OCI-LY3 (cell line): ENCODE measurements around the gene ATP13A2.

Experiments used
- H2AFZ ChIP-seq: fragments of 200-600, 300-600 bp; shearing (Covaris generic); 2 replicates; pipeline ENCODE4 v1.6.0; 2014; ENCODE audit warnings: antibody characterized with exemption, low read depth, low read length
- H3K27ac ChIP-seq: fragments of 200-600, 300-600 bp; sonication (generic); 2 replicates; pipeline ENCODE4 v1.5.1; 2014; ENCODE audit warnings: mild to moderate bottlenecking, low read length, moderate library complexity, mixed read lengths
- H3K27me3 ChIP-seq: fragments of 200-600, 300-600 bp; sonication (generic); 2 replicates; pipeline ENCODE4 v1.6.1; 2014; ENCODE audit warnings: low read depth, low read length, mixed read lengths
- H3K36me3 ChIP-seq: fragments of 200-600, 300-600 bp; sonication (generic); replicated peaks from 2 replicates; pipeline ENCODE3; 2014; ENCODE audit warnings: low read depth, low read length, mixed read lengths
- H3K4me1 ChIP-seq: fragments of 300-600, 200-600 bp; sonication (generic); 2 replicates; pipeline ENCODE4 v1.6.1; 2014; ENCODE audit warnings: low read length, mixed read lengths
- H3K4me2 ChIP-seq: fragments of 200-600, 300-600 bp; sonication (generic); 2 replicates; pipeline ENCODE4 v1.6.1; 2014; ENCODE audit warnings: low read length, mixed read lengths
- H3K4me3 ChIP-seq: fragments of 300-600, 200-600 bp; sonication (generic); 2 replicates; pipeline ENCODE4 v1.5.1; 2014; ENCODE audit warnings: antibody characterized with exemption, mild to moderate bottlenecking, low read length, moderate library complexity
- H3K79me2 ChIP-seq: fragments of 300-600, 200-600 bp; shearing (Covaris generic); 2 replicates; pipeline ENCODE4 v1.6.1; 2014; ENCODE audit warnings: mild to moderate bottlenecking, low read length, mixed read lengths
- H3K9ac ChIP-seq: fragments of 300-600, 200-600 bp; shearing (Covaris generic); 2 replicates; pipeline ENCODE4 v1.6.0; 2014; ENCODE audit warnings: mild to moderate bottlenecking, low read length, moderate library complexity
- H3K9me3 ChIP-seq: fragments of 200-600, 300-600 bp; shearing (Covaris generic); 2 replicates; pipeline ENCODE4 v1.6.1; 2014; ENCODE audit warnings: low read length, mixed read lengths; ENCODE audit not compliant: insufficient read depth
- H4K20me1 ChIP-seq: fragments of 200-600, 300-600 bp; sonication (generic); 2 replicates; pipeline ENCODE4 v1.6.1; 2016; ENCODE audit warnings: low read length, mixed read lengths; ENCODE audit not compliant: insufficient read depth
- EZH2phosphoT487 ChIP-seq: fragments of 200-600 bp; shearing (Covaris generic); IDR thresholded peaks from 2 replicates; pipeline ENCODE4 v1.6.1; 2018; ENCODE audit warnings: antibody characterized with exemption, mixed run types, low read depth
- TF ChIP-seq, protein P1 (sequence below): fragments of 200-600, 300-600 bp; sonication (generic); IDR thresholded peaks from 2 replicates; pipeline ENCODE4 v1.5.1; 2014; ENCODE audit warnings: antibody characterized with exemption, low read length, low read depth

The ATP13A2 gene

DNA sequence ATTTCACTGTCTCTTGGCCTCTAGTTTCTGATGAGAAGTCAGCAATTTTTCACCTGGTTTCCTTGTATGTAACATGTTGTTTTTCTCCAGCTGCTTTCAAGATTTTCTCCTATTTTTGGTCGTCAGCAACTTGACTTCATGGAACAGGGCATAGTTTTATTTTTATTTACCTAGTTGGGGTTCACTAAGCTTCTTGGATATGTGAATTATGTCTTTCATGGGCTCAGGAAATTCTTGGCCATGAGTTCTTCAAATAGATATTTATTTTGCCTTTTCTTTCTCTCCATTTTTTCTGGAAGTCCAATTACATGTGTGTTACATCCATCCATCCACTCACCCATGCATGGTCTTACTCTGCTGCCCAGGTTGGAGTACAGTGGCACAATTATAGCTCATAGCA lies 28.4 kb upstream of the ATP13A2 start:
- TF ChIP-seq EZH2phosphoT487 = no peak
- TF ChIP-seq, protein P1, sequence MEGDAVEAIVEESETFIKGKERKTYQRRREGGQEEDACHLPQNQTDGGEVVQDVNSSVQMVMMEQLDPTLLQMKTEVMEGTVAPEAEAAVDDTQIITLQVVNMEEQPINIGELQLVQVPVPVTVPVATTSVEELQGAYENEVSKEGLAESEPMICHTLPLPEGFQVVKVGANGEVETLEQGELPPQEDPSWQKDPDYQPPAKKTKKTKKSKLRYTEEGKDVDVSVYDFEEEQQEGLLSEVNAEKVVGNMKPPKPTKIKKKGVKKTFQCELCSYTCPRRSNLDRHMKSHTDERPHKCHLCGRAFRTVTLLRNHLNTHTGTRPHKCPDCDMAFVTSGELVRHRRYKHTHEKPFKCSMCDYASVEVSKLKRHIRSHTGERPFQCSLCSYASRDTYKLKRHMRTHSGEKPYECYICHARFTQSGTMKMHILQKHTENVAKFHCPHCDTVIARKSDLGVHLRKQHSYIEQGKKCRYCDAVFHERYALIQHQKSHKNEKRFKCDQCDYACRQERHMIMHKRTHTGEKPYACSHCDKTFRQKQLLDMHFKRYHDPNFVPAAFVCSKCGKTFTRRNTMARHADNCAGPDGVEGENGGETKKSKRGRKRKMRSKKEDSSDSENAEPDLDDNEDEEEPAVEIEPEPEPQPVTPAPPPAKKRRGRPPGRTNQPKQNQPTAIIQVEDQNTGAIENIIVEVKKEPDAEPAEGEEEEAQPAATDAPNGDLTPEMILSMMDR = no peak
- H3K4me3 ChIP-seq = no peak overlapping the region
- H3K79me2 ChIP-seq = no peaks in the 10 kb centered on the region
- H3K9ac ChIP-seq = no peak overlapping the region
- H2AFZ ChIP-seq = no peak overlapping the region
- H4K20me1 ChIP-seq = no peaks in the 10 kb centered on the region
- no peaks in the 10 kb centered on the region for H3K27me3 ChIP-seq
- no peaks in the 10 kb centered on the region for H3K9me3 ChIP-seq
- H3K4me1 ChIP-seq = no peaks in the 10 kb centered on the region
- H3K4me2 ChIP-seq = no peak overlapping the region
- H3K36me3 ChIP-seq = peaks cover 13% of the 10 kb centered on the region
- H3K27ac ChIP-seq = no peak overlapping the region

DNA sequence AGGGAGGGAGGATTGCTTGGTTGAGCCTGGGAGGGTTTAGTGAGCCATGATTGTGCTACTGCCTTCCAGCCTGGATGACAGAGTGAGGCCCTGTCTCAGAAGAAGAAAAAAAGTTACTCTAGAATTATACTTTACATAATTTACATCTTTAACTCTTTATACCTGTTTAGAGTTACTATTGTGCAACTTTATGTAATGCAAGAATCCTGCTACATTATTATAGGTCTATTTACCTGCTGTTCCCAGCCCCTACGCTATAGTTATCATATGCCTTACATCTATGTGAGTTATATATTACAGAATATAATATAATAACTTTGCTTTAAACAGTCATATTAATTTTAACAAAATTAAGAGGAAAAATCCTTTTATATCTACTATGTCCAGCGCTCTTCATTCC lies 27.8 kb upstream of the ATP13A2 start:
- Histone ChIP-seq H3K4me3 (no peak overlapping the region), H3K36me3 (peaks cover 11% of the 10 kb centered on the region), H2AFZ (no peak overlapping the region), H3K9ac (no peak overlapping the region), H4K20me1 (no peaks in the 10 kb centered on the region), H3K27me3 (no peaks in the 10 kb centered on the region), H3K27ac (no peak overlapping the region), H3K79me2 (no peaks in the 10 kb centered on the region), H3K4me1 (no peaks in the 10 kb centered on the region), H3K9me3 (no peaks in the 10 kb centered on the region), H3K4me2 (no peak overlapping the region)
- TF ChIP-seq EZH2phosphoT487 = no peak
- TF ChIP-seq, protein P1 = no peak

DNA sequence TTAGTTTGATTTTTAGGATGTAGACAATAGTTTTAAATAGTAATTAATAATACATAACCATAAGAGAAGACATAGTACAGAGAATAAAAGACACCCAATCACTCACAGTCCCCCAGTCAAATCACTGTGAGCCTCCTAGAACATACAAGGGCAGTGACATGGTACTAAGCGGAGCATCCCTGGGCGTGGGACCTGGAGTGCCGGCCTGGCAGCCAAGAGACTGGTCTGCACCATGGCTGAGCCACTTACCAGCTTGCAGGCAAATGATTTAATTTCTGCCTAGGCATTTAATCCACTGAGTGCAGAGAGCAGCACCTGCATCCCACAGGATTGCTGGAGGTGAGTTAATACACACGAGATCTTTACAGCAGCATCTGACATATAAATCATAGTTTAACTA lies 21.8 kb upstream of the ATP13A2 start:
- H3K4me3 ChIP-seq = no peak overlapping the region
- H3K27ac ChIP-seq = no peak overlapping the region
- H4K20me1 ChIP-seq = no peaks in the 10 kb centered on the region
- no peak overlapping the region for H2AFZ ChIP-seq
- no peaks in the 10 kb centered on the region for H3K9me3 ChIP-seq
- H3K9ac ChIP-seq = no peak overlapping the region
- no peaks in the 10 kb centered on the region for H3K4me1 ChIP-seq
- H3K27me3 ChIP-seq = no peaks in the 10 kb centered on the region
- TF ChIP-seq, protein P1 = no peak
- TF ChIP-seq EZH2phosphoT487 = no peak
- H3K79me2 ChIP-seq = no peaks in the 10 kb centered on the region
- no peak overlapping the region for H3K4me2 ChIP-seq
- no peaks in the 10 kb centered on the region for H3K36me3 ChIP-seq

DNA sequence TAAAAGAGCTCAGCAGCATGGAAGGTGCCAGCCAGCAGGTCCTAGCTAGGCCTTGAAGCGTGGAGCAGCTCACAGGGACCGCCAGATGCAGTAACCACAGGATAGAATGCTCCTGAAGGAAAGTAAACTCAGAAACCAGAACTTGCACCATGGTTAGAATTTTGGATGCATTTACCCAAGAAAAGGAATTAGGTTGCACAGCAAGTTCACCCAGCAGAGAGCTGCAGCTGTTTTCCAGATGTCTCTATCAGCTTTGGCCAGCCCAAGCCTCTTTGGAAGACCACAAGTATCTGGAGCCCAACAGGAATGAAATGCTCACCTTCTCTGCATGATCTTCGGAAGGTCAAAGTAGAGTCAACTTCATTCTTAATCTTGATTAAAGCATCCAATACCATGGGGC lies 21.0 kb upstream of the ATP13A2 start:
- H3K4me3 ChIP-seq = no peak overlapping the region
- H4K20me1 ChIP-seq = no peaks in the 10 kb centered on the region
- H3K27ac ChIP-seq = no peak overlapping the region

More for the DNA sequence above, 21.0 kb upstream of the ATP13A2 start:
- Histone ChIP-seq H3K9ac (no peak overlapping the region), H3K4me1 (no peaks in the 10 kb centered on the region), H2AFZ (no peak overlapping the region), H3K4me2 (no peak overlapping the region), H3K27me3 (no peaks in the 10 kb centered on the region), H3K9me3 (no peaks in the 10 kb centered on the region), H3K36me3 (no peaks in the 10 kb centered on the region), H3K79me2 (no peaks in the 10 kb centered on the region)
- TF ChIP-seq EZH2phosphoT487 = no peak
- TF ChIP-seq, protein P1 = no peak
